ENCODE measurements around the gene ST7. TPM values are rescaled to one million over a fixed set of nuclear protein-coding genes. Genes with fewer than 3 reads are reported as not detected.

Gene ST7
- total RNA-seq, 1 experiment from 2014 or later: 12.4 TPM

DNA sequence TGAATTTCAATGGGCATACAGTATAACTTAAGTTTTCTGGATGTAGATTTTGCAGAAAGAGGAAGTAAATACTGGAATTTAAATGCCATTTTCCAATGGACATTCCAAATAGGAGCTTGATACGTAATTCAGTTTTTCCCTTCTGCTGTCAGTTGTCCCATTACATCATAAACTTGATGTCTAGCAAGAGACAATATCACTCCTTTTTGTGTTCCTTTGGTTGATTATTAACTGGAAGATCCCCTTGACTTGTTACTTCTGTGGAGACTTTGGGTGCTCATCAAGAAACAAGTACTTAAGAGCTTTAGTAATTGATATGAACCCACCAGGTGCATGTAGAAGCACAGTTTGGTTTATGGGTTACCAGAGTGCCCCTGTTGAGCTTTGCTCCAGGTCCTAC is 116.1 kb downstream of the ST7 start:
- Mint-ChIP-seq H3K27me3 (ENCODE audit: low read depth) (no peaks in the 10 kb centered on the region), H3K9me3 (no peaks in the 10 kb centered on the region), H3K4me1 (peaks cover 33% of the 10 kb centered on the region), H3K27ac (no peak overlapping the region), H3K36me3 (no peaks in the 10 kb centered on the region), H3K4me3 (no peak overlapping the region)
- DNase-seq (ENCODE audit: low spot score) (no peak), ATAC-seq (no peak)
- ChIA-PET POLR2A (no interaction called here), CTCF (interaction anchor here (0.6 kb wide), 1 partner anchor 143 kb away, joined by 3 read pairs; no protein-coding TSS in a partner anchor)
- TF ChIP-seq CBFB (CRISPR knock-in tag; IDR thresholded peaks at IDR 0.05; ENCODE audit: low read depth): no peak
- TF ChIP-seq ZNF317 (CRISPR knock-in tag; IDR thresholded peaks at IDR 0.05; ENCODE audit: borderline replicate concordance, low read depth): no peak
- TF ChIP-seq, protein P1, sequence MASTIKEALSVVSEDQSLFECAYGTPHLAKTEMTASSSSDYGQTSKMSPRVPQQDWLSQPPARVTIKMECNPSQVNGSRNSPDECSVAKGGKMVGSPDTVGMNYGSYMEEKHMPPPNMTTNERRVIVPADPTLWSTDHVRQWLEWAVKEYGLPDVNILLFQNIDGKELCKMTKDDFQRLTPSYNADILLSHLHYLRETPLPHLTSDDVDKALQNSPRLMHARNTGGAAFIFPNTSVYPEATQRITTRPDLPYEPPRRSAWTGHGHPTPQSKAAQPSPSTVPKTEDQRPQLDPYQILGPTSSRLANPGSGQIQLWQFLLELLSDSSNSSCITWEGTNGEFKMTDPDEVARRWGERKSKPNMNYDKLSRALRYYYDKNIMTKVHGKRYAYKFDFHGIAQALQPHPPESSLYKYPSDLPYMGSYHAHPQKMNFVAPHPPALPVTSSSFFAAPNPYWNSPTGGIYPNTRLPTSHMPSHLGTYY (CRISPR knock-in tag; IDR thresholded peaks at IDR 0.05): no peak
- no peak for TF ChIP-seq NFE2L1 (CRISPR knock-in tag; IDR thresholded peaks at IDR 0.05)
- TF ChIP-seq ZNF121 (CRISPR knock-in tag; IDR thresholded peaks at IDR 0.05): no peak
- TF ChIP-seq ATF1 (CRISPR knock-in tag; IDR thresholded peaks at IDR 0.05): no peak
- TF ChIP-seq EMX1 (CRISPR knock-in tag; IDR thresholded peaks at IDR 0.05): no peak
- no peak for TF ChIP-seq KAT7 (CRISPR knock-in tag; IDR thresholded peaks at IDR 0.05; ENCODE audit: borderline replicate concordance)
- no peak for TF ChIP-seq NFYB (CRISPR knock-in tag; conservative IDR thresholded peaks at IDR 0.05; ENCODE audit: low read depth)
- TF ChIP-seq FOXK1 (CRISPR knock-in tag; IDR thresholded peaks at IDR 0.05): no peak
- no peak for TF ChIP-seq TEAD1 (CRISPR knock-in tag; IDR thresholded peaks at IDR 0.05)
- TF ChIP-seq, protein P2, sequence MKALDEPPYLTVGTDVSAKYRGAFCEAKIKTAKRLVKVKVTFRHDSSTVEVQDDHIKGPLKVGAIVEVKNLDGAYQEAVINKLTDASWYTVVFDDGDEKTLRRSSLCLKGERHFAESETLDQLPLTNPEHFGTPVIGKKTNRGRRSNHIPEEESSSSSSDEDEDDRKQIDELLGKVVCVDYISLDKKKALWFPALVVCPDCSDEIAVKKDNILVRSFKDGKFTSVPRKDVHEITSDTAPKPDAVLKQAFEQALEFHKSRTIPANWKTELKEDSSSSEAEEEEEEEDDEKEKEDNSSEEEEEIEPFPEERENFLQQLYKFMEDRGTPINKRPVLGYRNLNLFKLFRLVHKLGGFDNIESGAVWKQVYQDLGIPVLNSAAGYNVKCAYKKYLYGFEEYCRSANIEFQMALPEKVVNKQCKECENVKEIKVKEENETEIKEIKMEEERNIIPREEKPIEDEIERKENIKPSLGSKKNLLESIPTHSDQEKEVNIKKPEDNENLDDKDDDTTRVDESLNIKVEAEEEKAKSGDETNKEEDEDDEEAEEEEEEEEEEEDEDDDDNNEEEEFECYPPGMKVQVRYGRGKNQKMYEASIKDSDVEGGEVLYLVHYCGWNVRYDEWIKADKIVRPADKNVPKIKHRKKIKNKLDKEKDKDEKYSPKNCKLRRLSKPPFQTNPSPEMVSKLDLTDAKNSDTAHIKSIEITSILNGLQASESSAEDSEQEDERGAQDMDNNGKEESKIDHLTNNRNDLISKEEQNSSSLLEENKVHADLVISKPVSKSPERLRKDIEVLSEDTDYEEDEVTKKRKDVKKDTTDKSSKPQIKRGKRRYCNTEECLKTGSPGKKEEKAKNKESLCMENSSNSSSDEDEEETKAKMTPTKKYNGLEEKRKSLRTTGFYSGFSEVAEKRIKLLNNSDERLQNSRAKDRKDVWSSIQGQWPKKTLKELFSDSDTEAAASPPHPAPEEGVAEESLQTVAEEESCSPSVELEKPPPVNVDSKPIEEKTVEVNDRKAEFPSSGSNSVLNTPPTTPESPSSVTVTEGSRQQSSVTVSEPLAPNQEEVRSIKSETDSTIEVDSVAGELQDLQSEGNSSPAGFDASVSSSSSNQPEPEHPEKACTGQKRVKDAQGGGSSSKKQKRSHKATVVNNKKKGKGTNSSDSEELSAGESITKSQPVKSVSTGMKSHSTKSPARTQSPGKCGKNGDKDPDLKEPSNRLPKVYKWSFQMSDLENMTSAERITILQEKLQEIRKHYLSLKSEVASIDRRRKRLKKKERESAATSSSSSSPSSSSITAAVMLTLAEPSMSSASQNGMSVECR (CRISPR knock-in tag; IDR thresholded peaks at IDR 0.05; ENCODE audit: borderline replicate concordance): no peak
- TF ChIP-seq RELA (CRISPR knock-in tag; IDR thresholded peaks at IDR 0.05; ENCODE audit: borderline replicate concordance): no peak
- TF ChIP-seq, protein P3, sequence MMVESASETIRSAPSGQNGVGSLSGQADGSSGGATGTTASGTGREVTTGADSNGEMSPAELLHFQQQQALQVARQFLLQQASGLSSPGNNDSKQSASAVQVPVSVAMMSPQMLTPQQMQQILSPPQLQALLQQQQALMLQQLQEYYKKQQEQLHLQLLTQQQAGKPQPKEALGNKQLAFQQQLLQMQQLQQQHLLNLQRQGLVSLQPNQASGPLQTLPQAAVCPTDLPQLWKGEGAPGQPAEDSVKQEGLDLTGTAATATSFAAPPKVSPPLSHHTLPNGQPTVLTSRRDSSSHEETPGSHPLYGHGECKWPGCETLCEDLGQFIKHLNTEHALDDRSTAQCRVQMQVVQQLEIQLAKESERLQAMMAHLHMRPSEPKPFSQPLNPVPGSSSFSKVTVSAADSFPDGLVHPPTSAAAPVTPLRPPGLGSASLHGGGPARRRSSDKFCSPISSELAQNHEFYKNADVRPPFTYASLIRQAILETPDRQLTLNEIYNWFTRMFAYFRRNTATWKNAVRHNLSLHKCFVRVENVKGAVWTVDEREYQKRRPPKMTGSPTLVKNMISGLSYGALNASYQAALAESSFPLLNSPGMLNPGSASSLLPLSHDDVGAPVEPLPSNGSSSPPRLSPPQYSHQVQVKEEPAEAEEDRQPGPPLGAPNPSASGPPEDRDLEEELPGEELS (CRISPR knock-in tag; IDR thresholded peaks at IDR 0.05): no peak
- TF ChIP-seq, protein P4, sequence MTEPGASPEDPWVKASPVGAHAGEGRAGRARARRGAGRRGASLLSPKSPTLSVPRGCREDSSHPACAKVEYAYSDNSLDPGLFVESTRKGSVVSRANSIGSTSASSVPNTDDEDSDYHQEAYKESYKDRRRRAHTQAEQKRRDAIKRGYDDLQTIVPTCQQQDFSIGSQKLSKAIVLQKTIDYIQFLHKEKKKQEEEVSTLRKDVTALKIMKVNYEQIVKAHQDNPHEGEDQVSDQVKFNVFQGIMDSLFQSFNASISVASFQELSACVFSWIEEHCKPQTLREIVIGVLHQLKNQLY (CRISPR knock-in tag; IDR thresholded peaks at IDR 0.05): no peak

DNA sequence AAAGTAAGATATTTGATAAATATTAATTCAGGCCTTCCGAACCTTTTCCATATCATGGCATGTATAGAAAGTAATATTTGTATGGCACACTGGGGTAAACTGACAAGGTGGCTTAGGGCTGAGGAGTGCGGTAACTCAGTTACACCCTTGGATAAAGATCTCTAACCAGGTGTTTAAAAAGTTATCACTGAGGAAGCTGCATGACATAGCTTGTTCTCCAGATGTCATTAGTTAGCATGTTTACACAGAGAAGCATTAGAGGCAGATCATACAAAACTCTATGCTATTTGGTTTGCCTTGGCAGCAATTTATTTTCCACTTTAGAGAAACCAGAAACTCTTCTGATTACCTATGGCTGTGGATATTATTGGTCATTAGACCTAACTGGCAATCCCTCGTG is 118.2 kb downstream of the ST7 start:
- peaks cover 10% of the 10 kb centered on the region for H3K9me3 Mint-ChIP-seq
- CTCF ChIA-PET: no interaction called here
- H3K27me3 Mint-ChIP-seq (ENCODE audit: low read depth): no peaks in the 10 kb centered on the region
- ATAC-seq: no peak
- H3K36me3 Mint-ChIP-seq: peaks cover 5% of the 10 kb centered on the region
- peaks cover 33% of the 10 kb centered on the region for H3K4me1 Mint-ChIP-seq
- no peak overlapping the region for H3K4me3 Mint-ChIP-seq
- POLR2A ChIA-PET: no interaction called here
- no peak for DNase-seq (ENCODE audit: low spot score)
- no peak overlapping the region for H3K27ac Mint-ChIP-seq
- TF ChIP-seq JAZF1 (CRISPR knock-in tag; IDR thresholded peaks at IDR 0.05): no peak
- no peak for TF ChIP-seq KAT7 (CRISPR knock-in tag; IDR thresholded peaks at IDR 0.05; ENCODE audit: borderline replicate concordance)
- no peak for TF ChIP-seq SOX15 (CRISPR knock-in tag; IDR thresholded peaks at IDR 0.05)
- TF ChIP-seq JUN (CRISPR knock-in tag; IDR thresholded peaks at IDR 0.05): no peak
- no peak for TF ChIP-seq NR1H2 (CRISPR knock-in tag; IDR thresholded peaks at IDR 0.05)
- TF ChIP-seq FOXP1 (CRISPR knock-in tag; IDR thresholded peaks at IDR 0.05; ENCODE audit: borderline replicate concordance): no peak
- TF ChIP-seq, protein P5, sequence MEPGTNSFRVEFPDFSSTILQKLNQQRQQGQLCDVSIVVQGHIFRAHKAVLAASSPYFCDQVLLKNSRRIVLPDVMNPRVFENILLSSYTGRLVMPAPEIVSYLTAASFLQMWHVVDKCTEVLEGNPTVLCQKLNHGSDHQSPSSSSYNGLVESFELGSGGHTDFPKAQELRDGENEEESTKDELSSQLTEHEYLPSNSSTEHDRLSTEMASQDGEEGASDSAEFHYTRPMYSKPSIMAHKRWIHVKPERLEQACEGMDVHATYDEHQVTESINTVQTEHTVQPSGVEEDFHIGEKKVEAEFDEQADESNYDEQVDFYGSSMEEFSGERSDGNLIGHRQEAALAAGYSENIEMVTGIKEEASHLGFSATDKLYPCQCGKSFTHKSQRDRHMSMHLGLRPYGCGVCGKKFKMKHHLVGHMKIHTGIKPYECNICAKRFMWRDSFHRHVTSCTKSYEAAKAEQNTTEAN (CRISPR knock-in tag; IDR thresholded peaks at IDR 0.05): no peak
- no peak for TF ChIP-seq ZBTB21 (CRISPR knock-in tag; IDR thresholded peaks at IDR 0.05; ENCODE audit: borderline replicate concordance)
- TF ChIP-seq, protein P6, sequence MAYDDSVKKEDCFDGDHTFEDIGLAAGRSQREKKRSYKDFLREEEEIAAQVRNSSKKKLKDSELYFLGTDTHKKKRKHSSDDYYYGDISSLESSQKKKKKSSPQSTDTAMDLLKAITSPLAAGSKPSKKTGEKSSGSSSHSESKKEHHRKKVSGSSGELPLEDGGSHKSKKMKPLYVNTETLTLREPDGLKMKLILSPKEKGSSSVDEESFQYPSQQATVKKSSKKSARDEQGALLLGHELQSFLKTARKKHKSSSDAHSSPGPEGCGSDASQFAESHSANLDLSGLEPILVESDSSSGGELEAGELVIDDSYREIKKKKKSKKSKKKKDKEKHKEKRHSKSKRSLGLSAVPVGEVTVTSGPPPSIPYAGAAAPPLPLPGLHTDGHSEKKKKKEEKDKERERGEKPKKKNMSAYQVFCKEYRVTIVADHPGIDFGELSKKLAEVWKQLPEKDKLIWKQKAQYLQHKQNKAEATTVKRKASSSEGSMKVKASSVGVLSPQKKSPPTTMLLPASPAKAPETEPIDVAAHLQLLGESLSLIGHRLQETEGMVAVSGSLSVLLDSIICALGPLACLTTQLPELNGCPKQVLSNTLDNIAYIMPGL (CRISPR knock-in tag; IDR thresholded peaks at IDR 0.05): no peak

Measured in WTC11 (cell line).